ENCODE results near the gene PTPN6. TPM values are rescaled to one million over a fixed set of nuclear protein-coding genes. Genes with fewer than 3 reads are reported as not detected.

Gene PTPN6
- total RNA-seq, 1 donor from 2014 or later = 15.6 TPM

- TF ChIP-seq CTCF (conservative IDR thresholded peaks at IDR 0.05) = no peak
- Mint-ChIP-seq H3K4me3 (no peak overlapping the region), H3K27me3 (no peaks in the 10 kb centered on the region), H3K9me3 (no peaks in the 10 kb centered on the region), H3K36me3 (peaks cover 4% of the 10 kb centered on the region), H3K27ac (no peak overlapping the region), H3K4me1 (ENCODE audit: unreplicated experiment) (peaks cover 5% of the 10 kb centered on the region)
- DNase-seq (ENCODE audit: extremely low spot score, unreplicated experiment) = no peak
Observed at GRCh38 chr12:6952121-6952862, 1.1 kb downstream of the PTPN6 start.

- no peak overlapping the region for H3K4me3 Mint-ChIP-seq
- no peaks in the 10 kb centered on the region for H3K9me3 Mint-ChIP-seq
- peaks cover 5% of the 10 kb centered on the region for H3K4me1 Mint-ChIP-seq (ENCODE audit: unreplicated experiment)
- TF ChIP-seq CTCF (conservative IDR thresholded peaks at IDR 0.05) = no peak
- H3K27me3 Mint-ChIP-seq = no peaks in the 10 kb centered on the region
- no peak overlapping the region for H3K27ac Mint-ChIP-seq
- no peak for DNase-seq (ENCODE audit: extremely low spot score, unreplicated experiment)
- H3K36me3 Mint-ChIP-seq = peaks cover 4% of the 10 kb centered on the region
Observed at GRCh38 chr12:6952863-6953441, 1.8 kb downstream of the PTPN6 start.

DNA sequence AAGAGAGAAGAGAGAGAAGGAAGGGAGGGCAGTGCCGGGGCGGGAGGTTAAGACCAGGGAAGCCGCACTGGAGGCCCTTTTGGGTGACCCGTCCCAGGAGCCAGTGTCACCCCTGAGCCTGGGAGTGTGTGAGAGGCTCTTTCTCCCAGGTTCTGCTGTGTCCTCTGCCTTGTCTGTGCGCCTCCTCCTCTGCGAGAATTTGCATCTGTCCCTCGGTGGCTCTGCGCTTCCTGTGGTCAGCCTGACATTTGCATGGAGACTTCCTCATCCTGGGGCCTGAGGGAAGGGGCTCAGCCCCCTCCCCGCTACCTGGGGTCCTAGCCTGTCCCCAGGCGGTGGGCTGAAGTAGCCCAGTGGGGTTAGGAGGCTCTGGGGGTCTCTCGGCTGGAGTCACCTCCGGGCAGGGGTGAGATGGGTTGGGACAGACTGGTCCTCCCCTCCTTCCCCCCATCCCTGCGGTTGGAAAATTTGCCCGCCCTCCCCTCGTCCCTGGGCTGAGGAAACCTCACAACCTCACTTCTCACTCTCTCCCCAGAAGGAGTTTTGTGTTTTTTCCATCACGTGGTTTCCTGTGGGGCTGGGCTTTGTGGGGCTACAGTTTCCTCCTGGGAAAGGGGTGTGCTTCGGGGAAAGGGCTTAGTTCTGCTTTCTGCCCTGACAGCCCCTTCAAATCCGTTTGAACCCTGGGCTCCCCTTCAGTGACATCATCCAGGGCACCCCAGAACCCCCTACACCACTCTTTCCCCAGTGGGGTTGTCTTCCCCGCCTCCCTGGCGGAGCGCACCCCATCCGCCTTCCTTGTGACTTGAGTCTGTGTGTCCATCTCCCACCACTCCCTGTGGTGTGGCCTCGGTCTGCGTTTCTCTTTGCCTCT, 2.5 kb downstream of the PTPN6 start:
- Mint-ChIP-seq H3K27ac (peak overlapping the region; percentile 59), H3K4me1 (ENCODE audit: unreplicated experiment) (peaks cover 5% of the 10 kb centered on the region)

DNA sequence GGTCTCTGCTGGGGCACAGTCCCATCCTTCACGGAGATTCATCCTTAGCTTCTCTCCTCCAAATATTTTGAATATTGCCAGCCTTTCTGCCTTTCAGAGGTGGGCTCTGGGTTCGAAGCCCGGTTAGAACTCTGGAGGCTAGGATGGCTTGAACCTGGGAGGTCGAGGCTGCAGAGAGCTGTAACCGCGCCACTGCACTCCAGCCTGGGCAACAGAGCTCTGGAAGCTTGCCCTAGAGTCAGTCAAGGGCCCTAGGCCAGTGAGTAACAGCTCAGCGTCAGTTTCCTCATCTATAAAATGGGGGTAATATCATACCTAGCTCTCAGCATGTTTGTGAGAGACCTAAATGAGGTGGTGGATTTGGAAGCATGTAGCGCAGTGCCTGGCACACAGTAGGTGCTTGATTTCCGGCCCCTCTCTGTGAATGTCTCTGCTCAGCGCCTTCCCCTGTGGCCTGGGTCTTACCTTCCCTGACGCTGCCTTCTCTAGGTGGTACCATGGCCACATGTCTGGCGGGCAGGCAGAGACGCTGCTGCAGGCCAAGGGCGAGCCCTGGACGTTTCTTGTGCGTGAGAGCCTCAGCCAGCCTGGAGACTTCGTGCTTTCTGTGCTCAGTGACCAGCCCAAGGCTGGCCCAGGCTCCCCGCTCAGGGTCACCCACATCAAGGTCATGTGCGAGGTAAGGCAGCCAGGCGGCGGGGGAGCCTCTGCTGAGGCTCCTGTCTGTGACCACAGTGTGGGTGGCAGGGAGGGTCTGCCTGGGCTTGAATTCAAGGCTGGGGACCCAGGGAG, 3.4 kb downstream of the PTPN6 start:
- no peak for TF ChIP-seq CTCF (conservative IDR thresholded peaks at IDR 0.05)
- Mint-ChIP-seq H3K27ac (peak overlapping the region; percentile 59), H3K36me3 (no peaks in the 10 kb centered on the region), H3K4me3 (no peak overlapping the region), H3K27me3 (no peaks in the 10 kb centered on the region), H3K9me3 (no peaks in the 10 kb centered on the region), H3K4me1 (ENCODE audit: unreplicated experiment) (peaks cover 5% of the 10 kb centered on the region)
- no peak for DNase-seq (ENCODE audit: extremely low spot score, unreplicated experiment)

More for the DNA sequence above, 2.5 kb downstream of the PTPN6 start:
- no peak for DNase-seq (ENCODE audit: extremely low spot score, unreplicated experiment)
- no peaks in the 10 kb centered on the region for H3K9me3 Mint-ChIP-seq
- TF ChIP-seq CTCF (conservative IDR thresholded peaks at IDR 0.05) = no peak
- no peaks in the 10 kb centered on the region for H3K27me3 Mint-ChIP-seq
- peaks cover 4% of the 10 kb centered on the region for H3K36me3 Mint-ChIP-seq
- no peak overlapping the region for H3K4me3 Mint-ChIP-seq

Measured in type B pancreatic cell (in vitro differentiated cells).